Peyer's patch (tissue), 4 donors: ENCODE data around the gene FER. TPM values are rescaled to one million over a fixed set of nuclear protein-coding genes. Genes with fewer than 3 reads are reported as not detected.

ENCODE experiments used
- DNase-seq, 3 donors: peaks; one replicate each; pipeline ENCODE4 v3.0.0-alpha.2; 2017 to 2019
- H3K27ac ChIP-seq, 4 donors: fragments of 200-600 bp; sonication (generic); one replicate each; pipeline ENCODE4 v1.5.1; 2016 to 2019
- H3K27me3 ChIP-seq, 2 donors: fragments of 200-600 bp; sonication (generic); one replicate each; pipeline ENCODE4 v1.5.1; 2019
- H3K36me3 ChIP-seq, 3 donors: fragments of 200-600 bp; sonication (generic); one replicate each; pipeline ENCODE4 v1.5.1; 2016 to 2019
- H3K4me1 ChIP-seq, 4 donors: fragments of 200-600 bp; sonication (generic); one replicate each; pipeline ENCODE4 v1.5.1; 2016 to 2019
- H3K4me3 ChIP-seq, 4 donors: fragments of 200-600 bp; sonication (generic); 1 replicate in 3 of 4; 2 replicates in 1 of 4; pipeline ENCODE4 v1.5.1; 2016 to 2019; ENCODE audit warnings: mild to moderate bottlenecking in 1 of 4
- H3K9me3 ChIP-seq, 4 donors: fragments of 200-600 bp; sonication (generic); one replicate each; pipeline ENCODE4 v1.5.1; 2016 to 2019; ENCODE audit warnings: mild to moderate bottlenecking in 1 of 4
- POLR2A ChIP-seq, 2 donors: fragments of 450-650 bp; IDR thresholded peaks; one replicate each; pipeline ENCODE4 v1.5.1; 2017; ENCODE audit warnings: antibody characterized with exemption in 2 of 2, mild to moderate bottlenecking in 2 of 2, moderate library complexity in 2 of 2
- total RNA-seq, 4 donors: library from RNA; depleted of rRNA; stranded (reverse); fragments of >200 nt; gene quantifications; one replicate each; pipeline ENCODE4 v1.1.0, GENCODE V29; 2016
- TF ChIP-seq, protein P1 (sequence below), 6 experiments: fragments of 450-650 bp in 4 of 6; fragments of 200-600 bp in 2 of 6; sonication (generic) in 1 of 6; IDR thresholded peaks; one replicate each; pipeline ENCODE4 v1.5.1; 2017 to 2019; ENCODE audit warnings: antibody characterized with exemption in 6 of 6, mild to moderate bottlenecking in 3 of 6, moderate library complexity in 1 of 6

Gene FER
- total RNA-seq, 4 donors from 2014 or later: 8.4 to 104 (median 12.5) TPM

- Histone ChIP-seq H3K4me1 (no peaks in the 10 kb centered on the region), H3K27ac (no peak overlapping the region), H3K4me3 (no peak overlapping the region), H3K27me3 (no peaks in the 10 kb centered on the region), H3K9me3 (no peaks in the 10 kb centered on the region), H3K36me3 (no peaks in the 10 kb centered on the region)
- TF ChIP-seq, protein P1, sequence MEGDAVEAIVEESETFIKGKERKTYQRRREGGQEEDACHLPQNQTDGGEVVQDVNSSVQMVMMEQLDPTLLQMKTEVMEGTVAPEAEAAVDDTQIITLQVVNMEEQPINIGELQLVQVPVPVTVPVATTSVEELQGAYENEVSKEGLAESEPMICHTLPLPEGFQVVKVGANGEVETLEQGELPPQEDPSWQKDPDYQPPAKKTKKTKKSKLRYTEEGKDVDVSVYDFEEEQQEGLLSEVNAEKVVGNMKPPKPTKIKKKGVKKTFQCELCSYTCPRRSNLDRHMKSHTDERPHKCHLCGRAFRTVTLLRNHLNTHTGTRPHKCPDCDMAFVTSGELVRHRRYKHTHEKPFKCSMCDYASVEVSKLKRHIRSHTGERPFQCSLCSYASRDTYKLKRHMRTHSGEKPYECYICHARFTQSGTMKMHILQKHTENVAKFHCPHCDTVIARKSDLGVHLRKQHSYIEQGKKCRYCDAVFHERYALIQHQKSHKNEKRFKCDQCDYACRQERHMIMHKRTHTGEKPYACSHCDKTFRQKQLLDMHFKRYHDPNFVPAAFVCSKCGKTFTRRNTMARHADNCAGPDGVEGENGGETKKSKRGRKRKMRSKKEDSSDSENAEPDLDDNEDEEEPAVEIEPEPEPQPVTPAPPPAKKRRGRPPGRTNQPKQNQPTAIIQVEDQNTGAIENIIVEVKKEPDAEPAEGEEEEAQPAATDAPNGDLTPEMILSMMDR (IDR thresholded peaks at IDR 0.05): no peak
- TF ChIP-seq POLR2A (IDR thresholded peaks at IDR 0.05): no peak
- no peak for DNase-seq
Measured at GRCh38 chr5:108711898-108712297, 35.8 kb upstream of the FER start.

DNA sequence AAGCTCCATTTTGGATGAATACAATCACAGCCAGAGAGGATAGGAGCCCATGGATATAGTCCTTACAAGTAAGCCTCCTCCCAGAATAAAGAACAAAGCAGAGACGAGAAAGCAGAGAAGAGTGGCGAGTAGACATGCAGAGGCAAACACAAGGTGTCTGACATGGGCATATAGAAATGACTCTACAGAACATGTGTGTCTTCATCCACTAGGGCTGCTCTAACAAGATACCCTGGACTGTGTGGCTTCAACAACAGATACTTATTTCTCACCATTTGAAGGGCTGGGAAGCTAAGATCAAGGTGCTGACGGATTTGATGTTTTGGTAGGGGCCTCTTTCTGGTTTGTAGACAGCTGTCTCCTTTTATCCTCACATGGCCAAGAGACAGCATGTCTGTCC lies 32.3 kb upstream of the FER start:
- H3K4me3 ChIP-seq: no peak overlapping the region
- TF ChIP-seq POLR2A (IDR thresholded peaks at IDR 0.05): no peak
- TF ChIP-seq, protein P1 (IDR thresholded peaks at IDR 0.05): no peak
- no peak for DNase-seq
- H3K27me3 ChIP-seq: no peaks in the 10 kb centered on the region
- H3K27ac ChIP-seq: no peak overlapping the region
- H3K4me1 ChIP-seq: no peaks in the 10 kb centered on the region
- H3K36me3 ChIP-seq: no peaks in the 10 kb centered on the region
- H3K9me3 ChIP-seq: no peaks in the 10 kb centered on the region

DNA sequence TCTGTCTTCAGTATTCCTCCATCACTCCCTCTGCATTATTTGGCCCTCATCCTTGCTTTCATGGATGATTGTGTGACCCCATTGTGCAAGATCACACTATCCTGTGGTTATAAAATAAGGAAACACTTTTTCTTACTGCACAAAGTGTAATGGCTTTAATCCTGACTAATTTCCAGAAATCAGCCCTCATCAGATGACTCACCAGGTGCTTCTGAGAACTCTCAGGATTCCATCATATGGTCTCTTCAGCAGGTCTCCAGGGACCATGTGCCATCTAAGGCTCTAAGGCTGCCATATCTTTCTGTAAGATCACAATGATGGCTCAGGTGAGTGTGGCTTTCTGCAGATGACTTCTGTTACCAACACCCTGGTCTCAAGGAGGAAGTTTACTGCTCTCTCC lies 27.3 kb upstream of the FER start:
- Histone ChIP-seq H3K4me1 (no peaks in the 10 kb centered on the region), H3K27ac (no peak overlapping the region), H3K4me3 (no peak overlapping the region), H3K9me3 (no peaks in the 10 kb centered on the region), H3K36me3 (no peaks in the 10 kb centered on the region), H3K27me3 (no peaks in the 10 kb centered on the region)
- no peak for DNase-seq
- TF ChIP-seq, protein P1 (IDR thresholded peaks at IDR 0.05): no peak
- TF ChIP-seq POLR2A (IDR thresholded peaks at IDR 0.05): no peak

DNA sequence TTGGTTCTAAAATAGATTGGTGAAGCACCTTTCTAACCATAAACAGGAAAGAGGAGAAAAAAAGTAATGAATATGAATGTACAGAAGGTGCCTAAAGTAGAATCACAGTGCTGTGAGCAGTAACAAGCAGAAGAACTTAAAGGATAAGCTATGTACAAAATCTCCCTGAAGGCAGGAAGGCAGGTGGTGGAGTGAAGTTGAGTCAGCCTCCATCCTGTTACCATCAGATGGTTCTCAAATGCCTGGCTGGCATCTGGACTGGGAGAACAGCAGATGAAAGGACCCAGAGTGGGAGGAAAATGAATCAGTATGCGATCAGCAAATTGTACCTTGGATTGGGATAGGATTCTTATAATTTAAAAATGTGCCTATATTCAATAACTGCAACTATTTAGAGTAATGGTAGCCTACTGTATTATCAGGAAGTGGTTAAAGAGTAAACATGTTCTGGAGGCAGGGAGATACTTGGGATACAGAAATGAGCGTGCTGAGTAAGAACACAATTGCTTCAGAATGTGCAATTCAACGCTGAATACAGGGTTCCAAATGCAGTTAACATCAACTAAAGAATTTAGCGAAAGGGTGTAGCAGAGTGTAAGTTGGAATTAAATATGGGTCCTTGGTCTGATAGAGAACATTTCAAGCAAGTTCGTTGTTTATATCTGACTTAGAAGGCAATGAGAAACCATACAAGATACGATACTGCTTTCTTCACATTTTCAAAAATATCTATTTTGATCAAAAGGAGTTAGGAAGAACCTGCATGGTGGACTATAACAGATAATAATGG lies 21.1 kb upstream of the FER start:
- Histone ChIP-seq H3K27me3 (no peaks in the 10 kb centered on the region), H3K4me3 (peak overlapping the region in 2 of 4 donors; percentile 71 to 73), H3K36me3 (no peaks in the 10 kb centered on the region), H3K9me3 (no peaks in the 10 kb centered on the region), H3K27ac (peak overlapping the region; percentile 86 to 93 (median 87)), H3K4me1 (peaks cover 0 to 6% (median 0%) of the 10 kb centered on the region in 4 donors)
- no peak for TF ChIP-seq POLR2A (IDR thresholded peaks at IDR 0.05)
- TF ChIP-seq, protein P1 (IDR thresholded peaks at IDR 0.05): no peak
- no peak for DNase-seq

DNA sequence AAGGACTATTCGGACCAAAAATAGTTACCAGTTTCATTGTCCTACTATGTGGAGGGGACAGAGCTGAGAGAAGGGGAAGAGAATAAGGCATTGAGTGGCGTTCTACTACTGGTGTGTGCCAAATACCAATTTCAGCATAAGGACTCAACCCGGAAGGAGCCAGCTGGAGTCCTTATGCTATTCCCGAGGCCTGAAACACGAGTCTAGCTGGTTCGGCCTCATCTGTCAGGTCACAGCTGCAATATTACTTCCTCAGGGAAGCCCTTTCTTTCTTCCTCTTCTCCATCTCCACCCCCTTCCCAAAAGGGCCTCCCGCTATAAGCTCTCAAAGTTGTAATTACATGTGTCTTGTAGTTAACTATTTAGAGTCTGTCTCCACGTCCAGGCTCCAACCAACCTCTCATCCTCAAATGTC lies 20.5 kb upstream of the FER start:
- Histone ChIP-seq H3K27ac (peak overlapping the region; percentile 86 to 93 (median 87)), H3K9me3 (no peaks in the 10 kb centered on the region), H3K27me3 (no peaks in the 10 kb centered on the region), H3K4me3 (peak overlapping the region; percentile 68 to 93 (median 72)), H3K36me3 (no peaks in the 10 kb centered on the region), H3K4me1 (peaks cover 0 to 6% (median 0%) of the 10 kb centered on the region in 4 donors)
- DNase-seq: peak in 1 of 3 donors; percentile 55
- TF ChIP-seq, protein P1 (IDR thresholded peaks at IDR 0.05): no peak
- no peak for TF ChIP-seq POLR2A (IDR thresholded peaks at IDR 0.05)
